ENCODE measurements around the gene DNAH3.
"Not testable (repeated sequence)": the region's sequence is repeated elsewhere in the genome, so short reads cannot be mapped to it uniquely, and the experiment has no call there.

The DNAH3 gene

GRCh38 chr16:21075252-21075651 lies 75.4 kb downstream of the DNAH3 start:
- no peak for DNase-seq (ENCODE audit: low spot score)

- DNase-seq (ENCODE audit: low spot score): no peak
These were observed 77.7 kb downstream of the DNAH3 start for GRCh38 chr16:21072976-21073375.

- no peak for DNase-seq (ENCODE audit: low spot score)
These were observed 78.9 kb downstream of the DNAH3 start for GRCh38 chr16:21071741-21072140.

- DNase-seq (ENCODE audit: low spot score): no peak
These were observed 80.1 kb downstream of the DNAH3 start for GRCh38 chr16:21070564-21070963.

- DNase-seq (ENCODE audit: low spot score): no peak
These were observed 80.7 kb downstream of the DNAH3 start for GRCh38 chr16:21069986-21070385.

GRCh38 chr16:21064203-21064602 lies 86.4 kb downstream of the DNAH3 start:
- DNase-seq (ENCODE audit: low spot score): no peak

GRCh38 chr16:21063314-21063713 lies 87.3 kb downstream of the DNAH3 start:
- not testable (repeated sequence) for DNase-seq (ENCODE audit: low spot score)

- no peak for DNase-seq (ENCODE audit: low spot score)
These were observed 90.6 kb downstream of the DNAH3 start for GRCh38 chr16:21060027-21060510.

- DNase-seq (ENCODE audit: low spot score): no peak
These were observed 92.8 kb downstream of the DNAH3 start for GRCh38 chr16:21057875-21058274.

GRCh38 chr16:21056396-21056795 lies 94.2 kb downstream of the DNAH3 start:
- no peak for DNase-seq (ENCODE audit: low spot score)

- DNase-seq (ENCODE audit: low spot score): not testable (repeated sequence)
These were observed 94.9 kb downstream of the DNAH3 start for GRCh38 chr16:21055738-21056137.

- no peak for DNase-seq (ENCODE audit: low spot score)
These were observed 97.1 kb downstream of the DNAH3 start for GRCh38 chr16:21053590-21053989.

GRCh38 chr16:21048091-21048912 lies 102.3 kb downstream of the DNAH3 start:
- not testable (repeated sequence) for DNase-seq (ENCODE audit: low spot score)

GRCh38 chr16:21038197-21038596 lies 112.4 kb downstream of the DNAH3 start:
- DNase-seq (ENCODE audit: low spot score): no peak

GRCh38 chr16:21037736-21038135 lies 112.9 kb downstream of the DNAH3 start:
- DNase-seq (ENCODE audit: low spot score): no peak

- no peak for DNase-seq (ENCODE audit: low spot score)
These were observed 113.5 kb downstream of the DNAH3 start for GRCh38 chr16:21037168-21037567.

GRCh38 chr16:21036471-21036870 lies 114.2 kb downstream of the DNAH3 start:
- no peak for DNase-seq (ENCODE audit: low spot score)

GRCh38 chr16:21033704-21034103 lies 116.9 kb downstream of the DNAH3 start:
- DNase-seq (ENCODE audit: low spot score): no peak

GRCh38 chr16:21033264-21033663 lies 117.4 kb downstream of the DNAH3 start:
- DNase-seq (ENCODE audit: low spot score): no peak

GRCh38 chr16:21028728-21029127 lies 121.9 kb downstream of the DNAH3 start:
- no peak for DNase-seq (ENCODE audit: low spot score)

- no peak for DNase-seq (ENCODE audit: low spot score)
These were observed 123.8 kb downstream of the DNAH3 start for GRCh38 chr16:21026846-21027245.

GRCh38 chr16:21023509-21024202 lies 127.0 kb downstream of the DNAH3 start:
- DNase-seq (ENCODE audit: low spot score): no peak

- no peak for DNase-seq (ENCODE audit: low spot score)
These were observed 129.3 kb downstream of the DNAH3 start for GRCh38 chr16:21021316-21021715.

All from GM03348 (cell line).